Astrocyte of the cerebellum (primary cell): Measurements from ENCODE around the gene MLH3.

ENCODE experiments used
- DNase-seq: peaks from one replicate; pipeline ENCODE4 v3.0.0-alpha.2; 2011; ENCODE audit warnings: low read depth
- H3K4me3 ChIP-seq: 2 replicates; pipeline ENCODE4 v1.5.1; 2011; ENCODE audit warnings: mild to moderate bottlenecking, low read depth, low read length, moderate library complexity
- CTCF ChIP-seq: IDR thresholded peaks from 2 replicates; pipeline ENCODE4 v1.5.1; 2012; ENCODE audit warnings: low read length, low read depth, moderate library complexity, mild to moderate bottlenecking; ENCODE audit errors: missing control alignments
- in situ Hi-C: cut with HindIII; loops from 2 replicates; pipeline ENCODE4 v1.10.0; 2017; ENCODE audit warnings: low sequenced_read_pairs

MLH3 gene

GRCh38 chr14:74988131-74988530, 63.1 kb downstream of the MLH3 start:
- in situ Hi-C loops = no loop called here
- no peak for DNase-seq
- no peak overlapping the region for H3K4me3 ChIP-seq
- TF ChIP-seq CTCF = no peak

- H3K4me3 ChIP-seq = no peak overlapping the region
- DNase-seq = no peak
- no peak for TF ChIP-seq CTCF
- in situ Hi-C loops = no loop called here
Observed at GRCh38 chr14:74985806-74986205, 65.5 kb downstream of the MLH3 start.

GRCh38 chr14:74985028-74985310, 66.3 kb downstream of the MLH3 start:
- DNase-seq = no peak
- no peak for TF ChIP-seq CTCF
- in situ Hi-C loops = no loop called here
- no peak overlapping the region for H3K4me3 ChIP-seq

- no peak for DNase-seq
- in situ Hi-C loops = loop anchor here (5.0 kb wide), 1 partner anchor 82 kb away; no protein-coding TSS in a partner anchor
- H3K4me3 ChIP-seq = no peak overlapping the region
- TF ChIP-seq CTCF = no peak
Observed at GRCh38 chr14:74984236-74985027, 66.8 kb downstream of the MLH3 start.

- H3K4me3 ChIP-seq = no peak overlapping the region
- DNase-seq = no peak
- TF ChIP-seq CTCF = no peak
- in situ Hi-C loops = loop anchor here (5.0 kb wide), 1 partner anchor 81 kb away; no protein-coding TSS in a partner anchor
Observed at GRCh38 chr14:74983343-74983742, 67.9 kb downstream of the MLH3 start.

GRCh38 chr14:74982661-74983060, 68.6 kb downstream of the MLH3 start:
- no peak overlapping the region for H3K4me3 ChIP-seq
- in situ Hi-C loops = loop anchor here (5.0 kb wide), 1 partner anchor 80 kb away; no protein-coding TSS in a partner anchor
- no peak for DNase-seq
- TF ChIP-seq CTCF = no peak

GRCh38 chr14:74981833-74982232, 69.4 kb downstream of the MLH3 start:
- H3K4me3 ChIP-seq = no peak overlapping the region
- no peak for TF ChIP-seq CTCF
- DNase-seq = no peak
- in situ Hi-C loops = loop anchor here (5.0 kb wide), 1 partner anchor 80 kb away; no protein-coding TSS in a partner anchor
